Panc1 (cell line): ENCODE measurements around the gene CENPP. TPM values are rescaled to one million over a fixed set of nuclear protein-coding genes. Genes with fewer than 3 reads are reported as not detected.

ENCODE experiments used
- ATAC-seq: fragments of 200-7000 bp; cut with Tn5 transposase; 2 replicates; pipeline ENCODE4 v1.9.1; 2020; ENCODE audit warnings: mild to moderate bottlenecking, moderate library complexity
- BruUV-seq: library from RNA; stranded (reverse); fragments of 400-500 nt; replicated peaks from 2 replicates; lab custom pipeline; 2021; lab: Mats Ljungman, UMichigan
- CTCF ChIA-PET: fragments of 300-600 bp; sonication (Branson Sonifier 250); formaldehyde crosslinking; loops from one replicate; lab custom pipeline; 2022; ENCODE audit warnings: antibody characterized with exemption; lab: Charles Lee
- POLR2A ChIA-PET: fragments of 300-600 bp; sonication (Branson Sonifier 250); formaldehyde crosslinking; loops from one replicate; lab custom pipeline; 2022; ENCODE audit warnings: antibody characterized with exemption; lab: Charles Lee
- DNase-seq: peaks from one replicate; pipeline ENCODE4 v3.0.0-alpha.2; 2010; ENCODE audit warnings: low read depth, low spot score
- H3K27ac ChIP-seq: 2 replicates; pipeline ENCODE4 v1.5.1; 2011; ENCODE audit warnings: mild to moderate bottlenecking, low read length, inconsistent platforms
- H3K27me3 ChIP-seq: fragments of 200-500 bp; sonication (Bioruptor generic); 2 replicates; pipeline ENCODE4 v1.6.0; 2014; ENCODE audit warnings: low read length, inconsistent platforms; ENCODE audit not compliant: control insufficient read depth, insufficient read depth
- H3K36me3 ChIP-seq: fragments of 200-500 bp; sonication (Bioruptor generic); 2 replicates; pipeline ENCODE4 v1.5.1; 2014; ENCODE audit warnings: inconsistent platforms, mild to moderate bottlenecking, low read length, moderate library complexity; ENCODE audit not compliant: control insufficient read depth, insufficient read depth
- H3K4me1 ChIP-seq: 2 replicates; pipeline ENCODE4 v1.5.1; 2011; ENCODE audit warnings: inconsistent platforms, mild to moderate bottlenecking, low read length, moderate library complexity; ENCODE audit not compliant: control insufficient read depth, insufficient read depth
- H3K4me3 ChIP-seq, 2 experiments: 2 replicates each; pipeline ENCODE4 v1.5.1; 2011 to 2012; ENCODE audit warnings: low read depth in 2 of 2, low read length in 2 of 2, mild to moderate bottlenecking in 2 of 2, inconsistent platforms in 1 of 2, moderate library complexity in 1 of 2
- H3K9me3 ChIP-seq: fragments of 200-500 bp; sonication (Bioruptor generic); 2 replicates; pipeline ENCODE4 v1.5.1; 2014; ENCODE audit warnings: low read depth, mild to moderate bottlenecking, inconsistent platforms, low read length, moderate library complexity; ENCODE audit not compliant: control insufficient read depth, insufficient read depth
- CTCF ChIP-seq: fragments of 450-650 bp; IDR thresholded peaks from 2 replicates; pipeline ENCODE4 v1.5.1; 2017; ENCODE audit warnings: mild to moderate bottlenecking
- POLR2AphosphoS5 ChIP-seq: IDR thresholded peaks from 2 replicates; pipeline ENCODE4 v1.6.1; 2012; ENCODE audit warnings: mild to moderate bottlenecking, low read depth, low read length, moderate library complexity
- REST ChIP-seq, 2 experiments: IDR thresholded peaks; 2 replicates each; pipeline ENCODE4 v1.6.1; 2011 to 2012; ENCODE audit warnings: low read depth in 2 of 2, control low read depth in 1 of 2, low read length in 1 of 2, mild to moderate bottlenecking in 1 of 2, moderate library complexity in 1 of 2; ENCODE audit not compliant: insufficient read depth in 1 of 2
- SIN3A ChIP-seq: IDR thresholded peaks from 2 replicates; pipeline ENCODE4 v1.6.1; 2012; ENCODE audit warnings: low read depth, mild to moderate bottlenecking, low read length, moderate library complexity, borderline replicate concordance; ENCODE audit not compliant: insufficient read depth
- TCF7L2 ChIP-seq: IDR thresholded peaks from 2 replicates; pipeline ENCODE4 v1.6.1; 2011; ENCODE audit warnings: mild to moderate bottlenecking, low read depth, low read length, inconsistent platforms
- in situ Hi-C: cut with HindIII; loops from 2 replicates; pipeline ENCODE4 v1.10.0; 2016; ENCODE audit warnings: low sequenced_read_pairs, low pct_unique_long_range_greater_than_20kb
- intact Hi-C: fragments of 100-400 bp; cut with micrococcal nuclease; formaldehyde crosslinking; loops from one replicate; pipeline ENCODE4 v1.10.0; 2022; ENCODE audit not compliant: unreplicated experiment
- total RNA-seq: library from RNA; stranded (reverse); gene quantifications from one replicate; pipeline ENCODE4 v1.2.1, GENCODE V29; 2021; ENCODE audit not compliant: unreplicated experiment

CENPP gene
- total RNA-seq, 1 experiment from 2014 or later = 6.7 TPM

DNA sequence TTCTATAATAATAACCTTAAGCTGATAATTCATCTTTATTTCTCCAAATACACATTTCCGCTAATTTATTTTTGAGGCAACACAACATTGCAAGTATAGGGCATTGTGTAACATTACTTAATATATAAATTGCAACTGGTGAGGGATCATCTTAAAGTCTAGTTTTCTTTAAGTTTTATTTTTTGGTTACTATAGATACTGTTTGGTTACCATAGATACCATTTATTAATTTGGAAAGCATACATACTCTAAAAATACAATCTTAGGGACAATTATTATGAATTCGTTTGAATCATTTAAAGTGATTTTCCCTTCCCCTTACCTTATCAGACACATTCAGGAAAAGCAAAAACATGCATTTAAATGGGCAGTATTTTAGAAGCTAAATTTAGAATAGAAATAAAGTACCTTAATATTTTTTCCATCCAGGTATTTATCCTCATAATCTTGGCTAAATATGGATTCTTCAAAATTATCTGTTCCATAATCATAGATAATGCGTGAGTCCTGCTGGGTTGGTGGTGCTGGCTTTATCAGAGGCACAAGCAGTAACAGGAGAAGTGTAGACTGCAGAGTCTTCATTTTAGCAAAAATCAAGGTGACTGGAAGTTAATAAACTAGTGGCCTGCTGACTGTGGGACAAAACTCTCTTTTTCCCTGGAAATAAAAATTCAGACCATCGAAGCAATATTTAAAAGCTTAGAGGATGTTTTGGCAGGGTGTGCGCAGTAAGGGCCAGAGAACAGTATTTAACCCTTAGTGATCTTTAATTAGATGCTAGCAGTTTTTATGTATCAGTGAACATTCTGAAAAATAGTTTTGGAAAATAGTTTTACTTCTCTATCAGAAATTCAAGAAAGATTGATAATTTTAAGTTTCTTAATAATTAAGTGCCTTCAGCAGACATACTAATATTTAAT lies 77.3 kb downstream of the CENPP start:
- no peak for ATAC-seq
- Histone ChIP-seq H3K9me3 (no peaks in the 10 kb centered on the region), H3K36me3 (no peaks in the 10 kb centered on the region), H3K27me3 (no peaks in the 10 kb centered on the region), H3K4me1 (no peaks in the 10 kb centered on the region), H3K27ac (no peak overlapping the region), H3K4me3 (no peak overlapping the region)
- ChIA-PET CTCF (no interaction called here), POLR2A (no interaction called here)
- BruUV-seq = no TSS peak
- intact Hi-C loops = no loop called here
- in situ Hi-C loops = no loop called here
- TF ChIP-seq POLR2AphosphoS5 (no peak), SIN3A (no peak), TCF7L2 (no peak), CTCF (no peak), REST (IDR thresholded peaks at IDR 0.05; ENCODE audit: insufficient read depth in 1 of 2, low read depth in 2 of 2, low read length in 1 of 2) (no peak)
- DNase-seq = no peak

GRCh38 chr9:92404042-92404836 lies 78.5 kb downstream of the CENPP start, which contains the start of gene OGN:
Gene OGN (minus strand): TSS chr9:92404578. CDS start chr9:92403407, 1,171 bp downstream.
- BruUV-seq = no TSS peak
- ChIA-PET POLR2A (no interaction called here), CTCF (no interaction called here)
- ATAC-seq (no peak), DNase-seq (no peak)
- Histone ChIP-seq H3K36me3 (no peaks in the 10 kb centered on the region), H3K9me3 (no peaks in the 10 kb centered on the region), H3K4me1 (no peaks in the 10 kb centered on the region), H3K27me3 (no peaks in the 10 kb centered on the region), H3K27ac (no peak within 1 kb of the TSS), H3K4me3 (no peak within 1 kb of the TSS)
- intact Hi-C loops = no loop called here
- in situ Hi-C loops = no loop called here
- no peak for TF ChIP-seq POLR2AphosphoS5
- TF ChIP-seq REST (IDR thresholded peaks at IDR 0.05; ENCODE audit: insufficient read depth in 1 of 2, low read depth in 2 of 2, low read length in 1 of 2) = no peak
